Measurements from ENCODE around the gene CHID1. TPM values are rescaled to one million over a fixed set of nuclear protein-coding genes. Genes with fewer than 3 reads are reported as not detected.

CHID1 gene
- total RNA-seq, 4 donors from 2014 or later = 47.9 to 83.4 (median 65.8) TPM

- Histone ChIP-seq H3K9me3 (no peaks in the 10 kb centered on the region), H3K27ac (peak overlapping the region in 3 of 4 donors; percentile 3 to 65 (median 32)), H3K36me3 (peaks cover 0 to 23% (median 19%) of the 10 kb centered on the region in 3 donors), H3K4me1 (peaks cover 0 to 67% (median 47%) of the 10 kb centered on the region in 4 donors), H3K4me3 (peak overlapping the region in 1 of 4 donors; percentile 44), H3K27me3 (peaks cover 0 to 59% of the 10 kb centered on the region in 2 donors)
- 59 to 71% methylated on average over 15 to 21 of the region's 21 CpGs for WGBS, 2 donors
- TF ChIP-seq CTCF (IDR thresholded peaks at IDR 0.05) = no peak
- no peak for TF ChIP-seq POLR2A (IDR thresholded peaks at IDR 0.05)
- TF ChIP-seq EP300 (IDR thresholded peaks at IDR 0.05) = no peak
- no peak for DNase-seq (ENCODE audit: low spot score in 2 of 2)
These were observed 82.0 kb downstream of the CHID1 start for GRCh38 chr11:828506-829175.

- DNase-seq (ENCODE audit: low spot score in 2 of 2) = no peak
- Histone ChIP-seq H3K27ac (peak within 1 kb of the TSS in 3 of 4 donors; percentile 60 to 72 (median 65)), H3K9me3 (no peaks in the 10 kb centered on the region), H3K4me1 (peaks cover 0 to 65% (median 44%) of the 10 kb centered on the region in 4 donors), H3K27me3 (peaks cover 0 to 59% of the 10 kb centered on the region in 2 donors), H3K36me3 (peaks cover 0 to 31% (median 20%) of the 10 kb centered on the region in 3 donors), H3K4me3 (peak within 1 kb of the TSS in 2 of 4 donors; percentile 43 to 49)
- no peak for TF ChIP-seq EP300 (IDR thresholded peaks at IDR 0.05)
- TF ChIP-seq POLR2A (IDR thresholded peaks at IDR 0.05) = no peak
- no peak for TF ChIP-seq CTCF (IDR thresholded peaks at IDR 0.05)
- WGBS, 2 donors = 67 to 68% methylated on average over 5 of the region's 5 CpGs
These were observed 82.8 kb downstream of the CHID1 start, which contains the start of gene CRACR2B for GRCh38 chr11:827897-828192. Gene CRACR2B (plus strand): TSS chr11:827919. CDS start chr11:828608, 689 bp downstream.

GRCh38 chr11:827146-827896, 83.3 kb downstream of the CHID1 start:
- Histone ChIP-seq H3K27ac (peak overlapping the region in 3 of 4 donors; percentile 43 to 72 (median 60)), H3K27me3 (peaks cover 0 to 59% of the 10 kb centered on the region in 2 donors), H3K4me1 (peaks cover 0 to 66% (median 41%) of the 10 kb centered on the region in 4 donors), H3K4me3 (peak overlapping the region in 2 of 4 donors; percentile 43 to 49), H3K36me3 (peaks cover 0 to 36% (median 23%) of the 10 kb centered on the region in 3 donors), H3K9me3 (no peaks in the 10 kb centered on the region)
- TF ChIP-seq EP300 (IDR thresholded peaks at IDR 0.05) = no peak
- TF ChIP-seq POLR2A (IDR thresholded peaks at IDR 0.05) = no peak
- TF ChIP-seq CTCF (IDR thresholded peaks at IDR 0.05) = no peak
- 24 to 29% methylated on average over 16 to 18 of the region's 66 CpGs for WGBS, 2 donors
- DNase-seq (ENCODE audit: low spot score in 2 of 2) = no peak

- DNase-seq (ENCODE audit: low spot score in 2 of 2) = no peak
- H3K4me1 ChIP-seq = peaks cover 0 to 66% (median 42%) of the 10 kb centered on the region in 4 donors
- H3K9me3 ChIP-seq = no peaks in the 10 kb centered on the region
- 2 to 21% methylated on average over 2 to 20 of the region's 22 CpGs for WGBS, 2 donors
- TF ChIP-seq CTCF (IDR thresholded peaks at IDR 0.05) (no peak), EP300 (IDR thresholded peaks at IDR 0.05) (no peak), POLR2A (IDR thresholded peaks at IDR 0.05) (no peak)
- H3K27ac ChIP-seq = peak overlapping the region in 2 of 4 donors; percentile 60 to 72
- H3K36me3 ChIP-seq = peaks cover 0 to 42% (median 26%) of the 10 kb centered on the region in 3 donors
- H3K4me3 ChIP-seq = peak overlapping the region in 2 of 4 donors; percentile 43 to 49
- peaks cover 0 to 59% of the 10 kb centered on the region in 2 donors for H3K27me3 ChIP-seq
These were observed 83.8 kb downstream of the CHID1 start for GRCh38 chr11:826836-827145.

- Histone ChIP-seq H3K36me3 (peaks cover 0 to 46% (median 26%) of the 10 kb centered on the region in 3 donors), H3K4me1 (peaks cover 0 to 66% (median 45%) of the 10 kb centered on the region in 4 donors), H3K27ac (peak overlapping the region in 1 of 4 donors; percentile 72), H3K4me3 (no peak overlapping the region), H3K27me3 (peaks cover 0 to 55% of the 10 kb centered on the region in 2 donors), H3K9me3 (no peaks in the 10 kb centered on the region)
- WGBS, 2 donors = 79 to 82% methylated on average over 9 of the region's 9 CpGs
- DNase-seq (ENCODE audit: low spot score in 2 of 2) = no peak
- TF ChIP-seq EP300 (IDR thresholded peaks at IDR 0.05) (no peak), CTCF (IDR thresholded peaks at IDR 0.05) (no peak), POLR2A (IDR thresholded peaks at IDR 0.05) (no peak)
These were observed 84.4 kb downstream of the CHID1 start for GRCh38 chr11:826227-826621.

All from tibial nerve (tissue), 4 donors.